B cell (primary cell): ENCODE data around the gene IL1RAPL1. TPM values are rescaled to one million over a fixed set of nuclear protein-coding genes. Genes with fewer than 3 reads are reported as not detected.

Experiments
- ATAC-seq: fragments of 200-7000 bp; cut with Tn5 transposase; one replicate; pipeline ENCODE4 v1.10.0; 2021; ENCODE audit warnings: low read depth, mild to moderate bottlenecking, moderate number of reproducible peaks, moderate library complexity
- CTCF ChIA-PET: fragments of 350-600 bp; sonication (Branson Sonifier 250); formaldehyde crosslinking; loops from one replicate; lab custom pipeline; 2021; ENCODE audit warnings: antibody characterized with exemption, inconsistent platforms; lab: Charles Lee
- POLR2A ChIA-PET: fragments of 350-600 bp; sonication (Branson Sonifier 250); formaldehyde crosslinking; loops from one replicate; lab custom pipeline; 2021; ENCODE audit warnings: antibody characterized with exemption; lab: Charles Lee
- DNase-seq: peaks from one replicate; pipeline ENCODE4 v3.0.0; 2013
- H2AFZ ChIP-seq: 2 replicates; pipeline ENCODE4 v1.6.1; 2012; ENCODE audit warnings: mild to moderate bottlenecking, low read depth, low read length; ENCODE audit not compliant: insufficient read depth, poor library complexity, severe bottlenecking
- H3K27ac ChIP-seq, 2 donors: 1 replicate in 1 of 2; 2 replicates in 1 of 2; pipeline ENCODE4 v1.5.1; 2012 to 2013; ENCODE audit warnings: low read length in 2 of 2, mild to moderate bottlenecking in 2 of 2, moderate library complexity in 1 of 2
- H3K27me3 ChIP-seq, 4 experiments: fragments of 200-600 bp in 1 of 4; sonication (generic) in 1 of 4; replicated peaks in 1 of 4; 1 replicate in 2 of 4; 2 replicates in 2 of 4; pipeline versions ENCODE4 v1.6.1 to v1.7.0; 2013 to 2016; ENCODE audit warnings: low read length in 3 of 4, mild to moderate bottlenecking in 2 of 4, mixed read lengths in 1 of 4, moderate library complexity in 1 of 4; ENCODE audit not compliant: insufficient read depth in 4 of 4, control insufficient read depth in 3 of 4; ENCODE audit errors: control extremely low read depth in 1 of 4
- H3K36me3 ChIP-seq, 2 experiments: replicated peaks in 1 of 2; 1 replicate in 1 of 2; 2 replicates in 1 of 2; pipeline versions ENCODE4 v1.6.1 to v1.7.1; 2013; ENCODE audit warnings: low read length in 1 of 2; ENCODE audit not compliant: insufficient read depth in 2 of 2, control insufficient read depth in 1 of 2; ENCODE audit errors: control extremely low read depth in 1 of 2, extremely low read depth in 1 of 2
- H3K4me1 ChIP-seq, 2 donors: fragments of 200-600 bp in 1 of 2; sonication (generic) in 1 of 2; 1 replicate in 1 of 2; 2 replicates in 1 of 2; pipeline versions ENCODE4 v1.5.1 to v1.6.1; 2013 to 2017; ENCODE audit warnings: low read length in 2 of 2; ENCODE audit not compliant: control insufficient read depth in 2 of 2, insufficient read depth in 2 of 2
- H3K4me2 ChIP-seq: replicated peaks from 2 replicates; pipeline ENCODE3; 2012; ENCODE audit warnings: mild to moderate bottlenecking, low read depth, low read length; ENCODE audit not compliant: poor library complexity, severe bottlenecking
- H3K4me3 ChIP-seq, 5 experiments: fragments of 200-600 bp in 1 of 5; sonication (generic) in 1 of 5; 1 replicate in 3 of 5; 2 replicates in 2 of 5; pipeline versions ENCODE4 v1.5.1 to v1.7.0; 2011 to 2016; ENCODE audit warnings: low read length in 4 of 5, mild to moderate bottlenecking in 4 of 5, low read depth in 2 of 5, control low read depth in 1 of 5, moderate library complexity in 1 of 5; ENCODE audit not compliant: insufficient read depth in 1 of 5; ENCODE audit errors: control extremely low read depth in 1 of 5, extremely low read depth in 1 of 5
- H3K79me2 ChIP-seq: fragments of 200-600 bp; sonication (generic); one replicate; pipeline ENCODE4 v1.6.0; 2016; ENCODE audit warnings: low read length; ENCODE audit not compliant: control insufficient read depth, insufficient read depth
- H3K9ac ChIP-seq: fragments of 200-600 bp; sonication (generic); 2 replicates; pipeline ENCODE4 v1.6.1; 2017; ENCODE audit warnings: mild to moderate bottlenecking, low read length, moderate library complexity
- H3K9me3 ChIP-seq, 3 donors: one replicate each; pipeline versions ENCODE4 v1.6.1 to v1.7.1; 2013; ENCODE audit warnings: low read length in 2 of 3; ENCODE audit not compliant: control insufficient read depth in 2 of 3, insufficient read depth in 1 of 3; ENCODE audit errors: control extremely low read depth in 1 of 3
- H4K20me1 ChIP-seq: 2 replicates; pipeline ENCODE4 v1.6.0; 2012; ENCODE audit warnings: mild to moderate bottlenecking, low read length; ENCODE audit not compliant: insufficient read depth, control insufficient read depth, poor library complexity, severe bottlenecking
- H3K27ac Mint-ChIP-seq: one replicate; pipeline ENCODE4 v1.8.0; 2021; ENCODE audit warnings: mixed read lengths
- H3K27me3 Mint-ChIP-seq: one replicate; pipeline ENCODE4 v1.8.0; 2021; ENCODE audit warnings: mixed read lengths
- H3K4me1 Mint-ChIP-seq: one replicate; pipeline ENCODE4 v1.8.0; 2021; ENCODE audit warnings: mixed read lengths
- H3K4me3 Mint-ChIP-seq: one replicate; pipeline ENCODE4 v1.8.0; 2021; ENCODE audit warnings: mixed read lengths
- H3K9me3 Mint-ChIP-seq: one replicate; pipeline ENCODE4 v1.8.0; 2022; ENCODE audit warnings: mixed read lengths; ENCODE audit not compliant: insufficient read depth
- CTCF ChIP-seq: fragments of 200-600 bp; IDR thresholded peaks from one replicate; pipeline ENCODE4 v1.8.0; 2022; ENCODE audit warnings: antibody characterized with exemption, mild to moderate bottlenecking
- EZH2 ChIP-seq: IDR thresholded peaks from 2 replicates; pipeline ENCODE4 v1.6.1; 2012; ENCODE audit warnings: borderline replicate concordance, low read depth, mild to moderate bottlenecking, moderate library complexity, low read length; ENCODE audit not compliant: insufficient read depth, poor library complexity, severe bottlenecking
- WGBS: methylation state at CpG from one replicate; pipeline ENCODE4 v1.1.5; 2013; ENCODE audit warnings: missing lambda C conversion rate; ENCODE audit not compliant: insufficient coverage; 5-methylcytosine and 5-hydroxymethylcytosine counted together
- intact Hi-C: fragments of 100-400 bp; cut with micrococcal nuclease; formaldehyde crosslinking; loops from one replicate; pipeline ENCODE4 v1.10.0; 2022
- polyA plus RNA-seq: library from polyadenylated mRNA; depleted of rRNA; stranded (reverse); fragments of >200 nt; gene quantifications from 2 replicates; pipeline ENCODE4 v1.2.3, GENCODE V29; 2012
- total RNA-seq, 2 donors: library from RNA; stranded (reverse); fragments of 120-200 nt in 1 of 2; gene quantifications; 1 replicate in 1 of 2; 2 replicates in 1 of 2; pipeline versions ENCODE4 v1.2.3 to v1.2.4, GENCODE V29; 2013 to 2022

The IL1RAPL1 gene
- total and polyA plus RNA-seq, 2 donors (not counting 1 experiment from before 2014, with no cell fraction given): not detected

- no CpG with 5 or more reads among the region's 3 CpGs for WGBS
- ATAC-seq (no peak), DNase-seq (no peak)
- no peak overlapping the region for H3K27ac ChIP-seq
- no peaks in the 10 kb centered on the region for H3K9me3 ChIP-seq
- no peaks in the 10 kb centered on the region for H4K20me1 ChIP-seq
- TF ChIP-seq EZH2 (no peak), CTCF (no peak)
- Mint-ChIP-seq H3K4me3 (no peak overlapping the region), H3K9me3 (peaks cover 3% of the 10 kb centered on the region), H3K4me1 (no peaks in the 10 kb centered on the region), H3K27ac (no peak overlapping the region), H3K27me3 (no peaks in the 10 kb centered on the region)
- ChIA-PET POLR2A (no interaction called here), CTCF (no interaction called here)
- intact Hi-C loops: no loop called here
- H3K27me3 ChIP-seq: no peaks in the 10 kb centered on the region
- no peaks in the 10 kb centered on the region for H3K4me1 ChIP-seq
- H3K4me2 ChIP-seq: no peak overlapping the region
- H3K36me3 ChIP-seq: no peaks in the 10 kb centered on the region
- no peak overlapping the region for H3K4me3 ChIP-seq
- no peaks in the 10 kb centered on the region for H3K79me2 ChIP-seq
- no peak overlapping the region for H3K9ac ChIP-seq
- H2AFZ ChIP-seq: no peak overlapping the region
Measured at GRCh38 chrX:28901637-28902036, 314.4 kb downstream of the IL1RAPL1 start.

- ChIA-PET POLR2A (no interaction called here), CTCF (no interaction called here)
- H3K4me2 ChIP-seq: no peak overlapping the region
- DNase-seq (no peak), ATAC-seq (no peak)
- no peaks in the 10 kb centered on the region for H3K79me2 ChIP-seq
- Mint-ChIP-seq H3K27me3 (no peaks in the 10 kb centered on the region), H3K27ac (no peak overlapping the region), H3K4me3 (no peak overlapping the region), H3K4me1 (no peaks in the 10 kb centered on the region), H3K9me3 (peaks cover 3% of the 10 kb centered on the region)
- intact Hi-C loops: no loop called here
- H4K20me1 ChIP-seq: no peaks in the 10 kb centered on the region
- H2AFZ ChIP-seq: no peak overlapping the region
- no CpG with 5 or more reads among the region's 2 CpGs for WGBS
- no peak overlapping the region for H3K9ac ChIP-seq
- no peaks in the 10 kb centered on the region for H3K36me3 ChIP-seq
- H3K27ac ChIP-seq: no peak overlapping the region
- no peaks in the 10 kb centered on the region for H3K27me3 ChIP-seq
- H3K4me3 ChIP-seq: no peak overlapping the region
- H3K9me3 ChIP-seq: no peaks in the 10 kb centered on the region
- TF ChIP-seq EZH2 (no peak), CTCF (no peak)
- H3K4me1 ChIP-seq: no peaks in the 10 kb centered on the region
Measured at GRCh38 chrX:28910487-28910886, 323.2 kb downstream of the IL1RAPL1 start.
